HL-60/S4 treated with retinoic acid at 250 ng/mL for 4 days and 3 days (cell line): Measurements from ENCODE around the gene GLYATL3.
"Not testable (repeated sequence)": the region's sequence is repeated elsewhere in the genome, so short reads cannot be mapped to it uniquely, and the experiment has no call there.

Experiments
- in situ Hi-C: fragments of 300-500 bp; cut with MboI; formaldehyde crosslinking; loops from 2 replicates; pipeline ENCODE4 v1.7.0; 2022; ENCODE audit warnings: low sequenced_read_pairs

Gene GLYATL3

DNA sequence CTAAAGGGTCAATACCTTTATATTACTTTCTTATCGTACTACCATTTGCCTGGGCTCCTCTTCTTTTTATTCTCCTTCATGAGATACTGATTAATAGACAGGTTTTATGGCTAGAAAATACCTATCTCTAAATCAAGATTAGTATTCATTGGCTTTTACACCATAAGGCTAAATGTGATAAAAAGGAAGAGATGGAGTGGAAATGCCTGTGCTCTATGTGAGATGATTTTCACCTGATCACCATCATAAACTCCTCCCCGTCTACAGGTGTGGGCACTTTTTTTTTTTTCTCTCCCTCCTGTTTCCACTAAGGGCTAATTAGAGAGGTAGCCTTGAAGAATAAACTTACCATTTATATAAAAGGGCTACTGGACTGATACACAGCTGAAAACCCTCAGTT, at the start of gene GLYATL3:
Gene GLYATL3, plus strand, starts transcription at position 301 of the 400 bp plus-strand sequence. CDS start 12,068 bp downstream, outside the sequence.
- in situ Hi-C loops, result no loop called here

DNA sequence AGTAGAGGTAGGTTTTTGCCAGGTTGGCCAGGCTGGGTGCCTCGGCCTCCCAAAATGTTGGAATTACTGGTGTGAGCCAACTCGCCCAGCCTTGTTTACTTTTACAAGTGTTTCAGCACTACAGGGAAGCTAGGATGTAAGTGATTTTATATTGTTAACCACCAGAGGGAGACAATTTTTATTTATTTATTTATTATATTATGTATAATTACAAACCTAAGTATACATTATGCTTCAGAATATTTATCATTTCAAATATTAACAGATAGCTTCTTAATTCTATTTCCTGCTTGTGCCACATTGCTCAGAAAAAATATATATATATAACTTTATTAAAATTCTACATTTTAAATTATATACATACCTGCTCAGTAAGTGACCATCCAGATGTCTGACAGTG, 46.5 kb upstream of the GLYATL3 start:
- in situ Hi-C loops, result no loop called here

DNA sequence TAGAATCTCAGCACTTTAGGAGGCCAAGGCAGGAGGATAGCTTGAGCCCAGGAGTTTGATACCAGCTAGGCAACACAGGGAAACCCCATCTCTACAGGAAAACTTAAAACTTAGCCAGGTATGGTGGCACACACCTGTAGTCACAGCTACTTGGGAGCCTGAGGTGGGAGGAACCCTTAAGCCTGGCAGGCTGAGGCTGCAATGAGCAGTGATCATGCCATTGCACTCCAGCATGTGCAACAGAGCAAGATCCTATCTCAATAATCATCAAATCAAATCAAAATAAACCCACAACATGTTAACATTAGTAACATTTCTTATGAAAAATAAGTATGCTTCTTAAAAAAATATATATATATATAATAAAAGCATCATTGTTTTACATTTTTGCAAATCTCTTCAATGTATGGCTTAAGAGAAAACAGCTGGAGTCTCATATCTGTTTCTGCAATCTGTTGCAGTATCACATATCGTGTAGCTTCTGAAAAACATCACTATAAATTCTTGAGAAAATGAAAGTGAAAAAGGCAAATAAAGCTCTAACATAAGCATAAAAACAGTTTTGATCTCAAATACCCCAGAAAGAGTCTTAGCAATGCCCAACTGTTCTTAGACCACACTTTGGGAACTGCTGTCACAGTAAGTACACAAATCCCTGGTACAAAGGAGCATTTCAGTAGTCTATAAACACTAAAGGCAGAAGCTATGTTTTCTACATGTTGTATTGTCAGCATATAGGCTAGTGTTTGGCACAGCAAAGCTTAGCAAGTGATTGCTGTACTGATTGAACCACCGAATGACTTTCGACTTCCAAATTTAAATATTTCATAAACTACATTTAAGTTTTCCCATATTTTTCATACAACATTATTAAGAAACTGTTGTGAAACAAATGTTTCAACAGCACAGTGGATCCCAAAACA, 44.7 kb upstream of the GLYATL3 start:
- in situ Hi-C loops, result no loop called here

DNA sequence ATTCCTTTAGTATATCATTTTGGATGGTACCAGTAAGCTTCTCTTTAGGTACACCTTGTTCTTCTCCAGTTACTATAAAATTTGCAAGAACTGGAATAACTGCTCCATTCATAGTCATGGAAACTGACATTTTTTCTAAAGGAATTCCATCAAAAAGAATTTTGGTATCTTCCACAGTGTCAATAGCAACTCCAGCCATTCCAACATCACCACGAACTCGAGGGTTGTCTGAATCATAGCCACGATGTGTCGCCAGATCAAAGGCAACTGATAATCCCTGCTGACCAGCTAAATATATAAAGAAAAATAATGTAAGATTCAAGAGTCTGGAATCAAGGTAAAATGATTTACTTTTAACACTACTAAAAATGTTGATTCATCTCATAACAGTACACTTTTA, 42.0 kb upstream of the GLYATL3 start:
- in situ Hi-C loops, result no loop called here

DNA sequence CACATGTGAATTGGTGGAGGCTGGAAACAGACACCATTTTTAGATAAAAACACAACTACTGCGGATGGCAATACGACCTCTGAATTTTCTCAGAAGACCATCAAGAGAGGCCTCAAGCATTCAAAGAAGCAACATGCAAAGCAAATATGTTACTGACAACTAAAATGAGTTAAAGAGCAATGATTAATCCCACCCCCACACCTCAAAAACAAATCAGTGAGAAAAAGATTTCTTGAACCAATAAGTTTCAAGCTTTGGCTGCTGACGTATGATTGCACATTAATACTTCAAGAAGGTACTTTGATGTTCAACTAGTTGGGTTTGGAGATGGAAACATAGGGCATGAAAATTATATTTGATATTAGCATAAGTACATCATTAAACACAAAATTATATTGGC, 37.7 kb upstream of the GLYATL3 start:
- in situ Hi-C loops, result no loop called here

DNA sequence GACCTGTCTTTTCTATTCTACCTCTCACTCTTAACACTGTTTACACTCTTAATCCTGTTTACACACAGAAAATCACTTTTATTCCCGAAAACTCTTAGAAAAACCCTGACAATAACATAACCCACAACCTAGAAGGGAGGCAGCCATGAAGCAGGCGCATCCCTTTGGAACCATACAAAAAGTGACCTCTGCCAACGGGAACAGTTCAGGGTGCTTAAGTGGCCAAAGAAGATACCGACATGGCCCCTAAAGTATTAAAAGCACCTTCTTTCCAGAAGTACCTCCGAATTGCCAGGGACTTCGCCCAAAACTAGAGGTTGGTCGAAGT, 37.2 kb upstream of the GLYATL3 start:
- in situ Hi-C loops, result no loop called here

DNA sequence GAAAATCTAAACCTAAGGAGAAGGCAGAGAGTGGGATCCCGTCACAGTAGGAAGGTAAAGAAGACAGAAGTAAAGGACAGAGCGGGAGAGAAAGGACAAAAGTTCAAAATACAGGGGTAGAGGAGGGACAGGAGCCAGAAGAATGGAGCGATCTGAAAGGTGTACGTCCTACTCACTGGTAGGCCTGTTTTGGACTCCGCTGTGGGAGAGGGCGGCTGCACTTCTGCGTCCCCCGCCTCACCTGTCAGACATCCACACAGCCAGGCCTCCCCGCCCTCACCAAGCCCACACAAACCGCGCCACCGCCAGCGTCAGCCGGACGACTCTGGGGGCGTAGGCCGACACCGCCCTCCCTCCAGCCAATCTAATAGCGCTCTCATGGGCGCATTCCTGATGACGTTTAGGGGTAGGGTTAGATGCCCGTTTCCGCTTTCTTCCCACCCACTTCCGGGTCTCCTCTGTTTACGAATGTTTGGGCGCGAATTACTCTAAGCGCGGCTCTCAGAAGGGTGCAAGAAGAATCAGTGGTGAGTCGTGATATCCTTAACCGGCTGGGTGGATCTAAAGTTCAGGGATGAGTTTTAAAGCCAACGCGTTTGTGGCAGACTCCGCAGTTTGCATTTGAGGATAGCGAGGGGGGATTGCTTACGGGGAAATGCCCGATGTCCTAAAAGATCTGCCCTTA, 36.7 kb upstream of the GLYATL3 start, which contains the start of the genes CENPQ and MMUT:
Gene CENPQ, plus strand, starts transcription at position 444 of the 685 bp plus-strand sequence. CDS start 6,807 bp downstream, outside the sequence.
Gene MMUT, minus strand, starts transcription at position 327 of the 685 bp plus-strand sequence. CDS start 3,787 bp downstream, outside the sequence.
- in situ Hi-C loops, result no loop called here

DNA sequence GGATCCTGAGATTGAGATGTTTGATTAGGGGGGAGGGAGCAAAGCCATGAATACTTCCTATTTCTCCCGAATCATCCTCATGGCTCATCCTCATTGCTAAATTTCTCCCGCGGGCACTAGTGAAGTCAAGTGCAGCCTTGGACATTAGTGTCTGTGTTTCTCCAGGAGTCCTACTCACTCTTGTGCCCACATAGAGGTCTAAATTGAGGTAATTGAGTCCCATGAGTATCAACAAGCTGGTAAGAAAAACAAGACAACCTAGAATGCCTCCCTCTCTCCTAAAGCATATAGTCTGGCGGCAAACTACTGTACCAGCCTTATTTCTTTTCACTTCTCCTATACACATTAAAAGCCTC, 36.1 kb upstream of the GLYATL3 start:
- in situ Hi-C loops, result no loop called here

DNA sequence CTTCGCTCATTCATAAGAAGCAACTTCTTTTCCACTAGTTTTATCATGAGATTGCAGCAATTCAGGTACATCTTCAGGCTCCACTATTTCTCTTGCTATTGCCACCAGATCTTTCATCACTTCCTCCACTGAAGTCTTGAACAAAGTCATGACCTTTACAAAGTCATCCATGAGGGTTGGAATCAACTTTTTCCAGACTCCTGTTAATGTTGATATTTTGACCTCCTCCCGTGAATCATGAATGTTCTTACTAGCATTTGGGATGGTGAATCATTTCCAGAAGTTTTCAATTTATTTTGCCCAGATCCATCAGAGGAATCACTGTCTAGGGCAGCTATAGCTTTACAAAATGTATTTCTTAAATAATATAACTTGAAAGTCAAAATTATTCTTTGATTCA, 35.0 kb upstream of the GLYATL3 start:
- in situ Hi-C loops, result no loop called here

DNA sequence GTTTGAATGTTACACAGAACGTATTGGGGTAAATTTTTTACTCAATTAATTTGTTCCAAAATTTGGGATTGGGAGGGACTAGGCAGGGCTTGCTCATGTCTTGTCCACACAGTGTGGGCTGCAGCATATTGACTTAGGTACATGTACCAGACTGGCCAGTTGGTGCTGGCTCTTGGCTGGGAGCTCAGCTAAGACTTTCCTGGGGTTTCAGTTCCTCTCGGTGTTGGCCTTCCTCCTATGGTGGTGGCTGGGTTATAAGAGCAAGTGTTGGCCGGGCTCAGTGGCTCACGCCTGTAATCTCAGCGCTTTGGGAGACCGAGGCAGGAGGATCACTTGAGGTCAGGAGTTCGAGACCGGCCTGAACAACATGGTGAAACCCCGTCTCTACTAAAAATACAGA, 31.7 kb upstream of the GLYATL3 start:
- in situ Hi-C loops, result no loop called here

DNA sequence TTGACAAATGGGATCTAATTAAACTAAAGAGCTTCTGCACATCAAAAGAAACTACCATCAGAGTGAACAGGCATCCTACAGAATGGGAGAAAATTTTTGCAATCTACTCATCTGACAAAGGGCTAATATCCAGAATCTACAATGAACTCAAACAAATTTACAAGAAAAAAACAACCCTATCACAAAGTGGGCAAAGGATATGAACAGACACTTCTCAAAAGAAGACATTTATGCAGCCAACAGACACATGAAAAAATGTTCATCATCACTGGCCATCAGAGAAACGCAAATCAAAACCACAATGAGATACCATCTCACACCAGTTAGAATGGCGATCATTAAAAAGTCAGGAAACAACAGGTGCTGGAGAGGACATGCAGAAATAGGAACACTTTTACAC, 23.2 kb upstream of the GLYATL3 start:
- in situ Hi-C loops, result not testable (repeated sequence)

DNA sequence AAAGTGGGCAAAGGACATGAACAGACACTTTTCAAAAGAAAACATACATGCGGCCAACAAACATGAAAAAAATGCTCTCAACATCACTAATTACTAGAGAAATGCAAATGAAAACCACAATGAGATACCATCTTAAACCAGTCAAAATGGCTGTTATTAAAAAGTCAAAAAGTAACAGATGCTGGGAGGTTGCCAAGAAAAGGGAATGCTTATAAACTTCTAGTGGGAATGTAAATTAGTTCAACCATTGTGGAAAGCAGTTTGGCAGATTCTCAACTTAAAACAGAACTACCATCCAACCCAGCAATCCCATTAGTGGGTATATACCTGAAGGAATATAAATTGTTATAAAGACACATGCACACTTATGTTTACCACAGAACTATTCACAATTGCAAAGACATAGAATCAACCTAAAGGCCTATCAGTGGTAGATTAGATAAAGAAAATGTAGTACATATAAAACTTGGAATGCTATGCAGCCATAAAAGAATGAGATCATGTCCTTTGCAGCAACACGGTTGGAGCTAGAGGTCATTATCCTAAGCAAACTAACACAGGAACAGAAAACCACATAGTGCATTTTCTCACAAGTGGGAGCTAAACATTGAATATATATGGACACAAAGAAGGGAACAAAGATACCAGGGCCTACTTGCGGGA, 20.3 kb upstream of the GLYATL3 start:
- in situ Hi-C loops, result no loop called here

DNA sequence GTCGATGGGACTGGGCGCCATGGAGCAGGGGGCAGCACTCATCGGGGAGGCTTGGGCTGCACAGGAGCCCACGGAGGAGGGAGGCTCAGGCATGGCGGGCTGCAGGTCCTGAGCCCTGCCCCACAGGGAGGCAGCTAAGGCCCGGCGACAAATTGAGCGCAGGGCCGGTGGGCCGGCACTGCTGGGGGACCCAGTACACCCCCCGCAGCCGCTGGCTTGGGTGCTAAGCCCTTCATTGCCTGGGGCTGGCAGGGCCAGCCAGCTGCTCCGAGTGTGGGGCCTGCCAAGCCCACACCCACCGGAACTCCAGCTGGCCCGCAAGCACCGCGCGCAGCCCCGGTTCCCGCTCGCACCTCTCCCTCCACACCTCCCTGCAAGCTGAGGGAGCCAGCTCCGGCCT, 17.9 kb upstream of the GLYATL3 start:
- in situ Hi-C loops, result not testable (repeated sequence)

DNA sequence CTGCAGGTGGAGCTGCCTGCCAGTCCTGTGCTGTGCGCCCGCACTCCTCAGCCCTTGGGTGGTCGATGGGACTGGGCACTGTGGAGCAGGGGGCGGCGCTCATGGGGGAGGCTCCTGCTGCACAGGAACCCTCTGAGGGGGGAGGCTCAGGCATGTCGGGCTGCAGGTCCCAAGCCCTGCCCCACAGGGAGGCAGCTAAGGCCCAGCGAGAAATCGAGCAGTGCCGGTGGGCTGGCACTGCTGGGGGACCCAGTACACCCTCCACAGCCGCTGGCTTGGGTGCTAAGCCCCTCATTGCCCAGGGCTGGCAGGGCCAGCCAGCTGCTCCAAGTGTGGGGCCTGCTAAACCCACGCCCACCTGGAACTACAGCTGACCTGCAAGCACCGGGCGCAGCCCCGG, 16.3 kb upstream of the GLYATL3 start:
- in situ Hi-C loops, result not testable (repeated sequence)

DNA sequence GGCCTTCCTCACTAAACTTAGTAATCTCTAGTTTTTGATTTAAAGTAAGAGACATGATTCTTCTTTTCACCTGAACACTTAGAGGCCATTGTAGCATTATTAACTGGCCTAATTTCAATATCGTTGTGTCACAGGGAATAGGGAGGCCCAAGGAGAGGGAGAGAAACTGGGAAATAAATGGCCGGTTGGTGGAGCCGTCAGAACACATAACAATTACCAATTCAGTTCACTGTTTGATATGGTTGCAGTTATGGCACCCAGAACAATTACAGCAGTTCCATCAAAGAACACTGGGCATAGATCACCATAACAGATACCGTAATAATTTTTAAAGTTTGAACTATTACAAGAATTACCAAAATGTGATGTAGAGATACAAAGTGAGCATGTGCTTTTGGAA, 9.1 kb upstream of the GLYATL3 start:
- in situ Hi-C loops, result no loop called here

DNA sequence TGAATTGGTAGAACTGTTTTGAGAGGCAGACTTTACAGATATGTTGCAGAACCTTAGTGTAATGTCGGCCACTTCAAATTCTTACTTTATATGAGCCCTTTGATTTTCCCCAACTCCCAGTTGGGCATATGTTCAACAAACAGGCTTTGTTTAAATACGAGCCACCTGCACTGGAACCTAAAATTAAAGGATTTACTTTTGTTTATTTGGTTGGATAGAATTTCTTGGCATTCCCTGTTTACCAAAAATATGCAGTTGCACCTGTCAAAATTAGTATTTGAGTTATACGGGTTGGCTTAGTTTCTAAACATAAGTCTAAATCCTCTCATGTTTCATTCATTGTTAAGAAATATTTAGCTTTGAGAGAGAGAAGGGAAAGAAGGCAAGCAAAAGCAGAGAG, 2.4 kb upstream of the GLYATL3 start:
- in situ Hi-C loops, result no loop called here

DNA sequence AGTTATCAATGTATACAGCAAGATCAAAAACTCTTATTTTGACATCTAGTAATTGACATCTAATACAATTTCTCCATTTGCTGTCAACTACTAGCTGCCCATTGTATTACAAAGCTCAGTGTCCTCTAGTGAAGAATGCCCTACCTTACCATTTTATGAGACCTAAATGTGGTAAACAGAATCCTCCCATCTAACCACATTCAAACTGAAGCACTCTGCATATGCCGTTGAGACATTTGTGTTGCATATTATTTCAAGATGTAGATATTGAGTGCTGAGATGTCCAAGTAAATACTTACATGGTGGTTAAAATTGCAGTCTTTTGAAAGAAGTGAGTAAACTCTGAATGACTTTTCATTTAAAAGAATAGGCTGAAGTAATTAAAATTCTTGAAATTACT, 597 bp upstream of the GLYATL3 start:
- in situ Hi-C loops, result no loop called here

DNA sequence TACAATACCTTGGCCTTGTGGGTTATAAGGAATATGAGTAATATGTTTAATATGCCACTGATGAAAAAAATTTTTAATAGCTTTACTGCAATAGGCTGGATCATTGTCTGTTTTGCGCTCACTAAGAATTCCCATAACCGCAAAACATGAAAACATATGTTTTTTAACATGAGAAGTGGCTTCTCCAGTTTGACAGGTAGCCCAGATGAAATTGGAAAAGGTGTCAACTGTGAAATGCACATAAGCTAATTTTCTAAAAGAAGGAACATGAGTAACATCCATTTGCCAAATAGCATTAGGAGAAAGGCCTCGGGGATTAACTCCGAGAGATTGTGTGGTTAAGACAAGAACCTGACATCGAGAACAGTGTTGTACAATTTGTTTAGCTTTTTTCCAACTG, 4.9 kb downstream of the GLYATL3 start:
- in situ Hi-C loops, result no loop called here

DNA sequence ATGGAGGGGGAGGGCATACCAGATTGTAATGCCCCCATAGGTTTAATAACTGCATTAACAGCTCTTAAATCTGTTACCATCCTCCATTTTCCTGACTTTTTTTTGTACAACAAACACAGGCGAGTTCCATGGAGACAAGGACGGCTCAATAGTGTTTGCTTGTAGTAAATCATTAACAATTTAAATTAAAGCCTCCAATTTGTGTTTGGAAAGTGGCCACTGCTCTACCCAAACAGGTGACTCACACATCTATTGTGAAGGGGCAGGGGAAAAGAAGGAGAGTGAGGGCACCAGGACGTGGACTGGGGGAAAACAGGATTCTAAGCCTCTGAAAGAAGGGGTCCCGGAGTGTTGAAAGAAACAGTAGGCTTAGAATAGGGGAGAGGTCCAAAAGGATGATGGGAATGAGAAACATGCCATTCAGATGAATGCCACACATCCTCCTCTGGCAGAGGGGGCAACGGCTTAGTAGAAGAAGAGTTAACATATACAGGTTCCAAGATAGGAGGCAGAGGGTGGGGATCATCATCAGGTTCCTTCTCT, 6.9 kb downstream of the GLYATL3 start:
- in situ Hi-C loops, result no loop called here

DNA sequence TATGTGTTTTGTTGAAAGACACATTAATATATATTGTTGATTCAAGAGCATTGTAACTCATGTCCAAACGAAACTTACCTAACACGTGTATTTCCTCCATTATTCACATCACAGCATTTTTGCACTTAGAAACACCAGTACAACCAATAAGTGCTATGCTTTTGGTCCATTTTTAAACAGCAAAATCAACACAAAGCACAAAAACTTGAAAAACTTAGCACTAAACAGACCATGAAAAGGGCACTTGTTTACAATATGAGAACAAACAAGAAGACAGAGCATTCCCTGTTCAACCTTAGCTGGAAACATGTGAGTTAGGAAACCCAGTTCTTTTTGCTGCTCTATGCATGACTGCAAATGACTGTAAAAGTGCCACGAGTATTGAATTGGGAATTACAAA, 9.6 kb downstream of the GLYATL3 start:
- in situ Hi-C loops, result no loop called here
